Prostate gland (tissue), 2 donors: Measurements from ENCODE around the gene SLC25A26. TPM values are rescaled to one million over a fixed set of nuclear protein-coding genes. Genes with fewer than 3 reads are reported as not detected.

Experiments used
- DNase-seq: peaks from one replicate; pipeline ENCODE4 v3.0.0-alpha.2; 2019; ENCODE audit warnings: low spot score
- H3K27ac ChIP-seq, 2 donors: fragments of 200-600 bp; sonication (generic); 2 replicates each; pipeline ENCODE4 v1.5.1; 2017 to 2019
- H3K27me3 ChIP-seq: fragments of 200-600 bp; sonication (generic); replicated peaks from 2 replicates; pipeline ENCODE4 v1.5.1; 2019; ENCODE audit not compliant: insufficient read depth
- H3K36me3 ChIP-seq, 2 donors: fragments of 200-600 bp; sonication (generic); 1 replicate in 1 of 2; 2 replicates in 1 of 2; pipeline versions ENCODE4 v1.5.1 to v1.8.1; 2017 to 2019
- H3K4me1 ChIP-seq: fragments of 200-600 bp; sonication (generic); replicated peaks from 2 replicates; pipeline ENCODE4 v1.5.1; 2019
- H3K4me3 ChIP-seq, 2 donors: fragments of 200-600 bp; sonication (generic); 2 replicates each; pipeline ENCODE4 v1.5.1; 2017 to 2019
- H3K9me3 ChIP-seq: fragments of 200-600 bp; sonication (generic); 2 replicates; pipeline ENCODE4 v1.5.1; 2017
- POLR2A ChIP-seq: fragments of 450-650 bp; IDR thresholded peaks from one replicate; pipeline ENCODE4 v1.6.1; 2016; ENCODE audit warnings: antibody characterized with exemption, mild to moderate bottlenecking
- POLR2AphosphoS5 ChIP-seq: sonication (generic); formaldehyde crosslinking; IDR thresholded peaks from one replicate; pipeline ENCODE4 v1.6.1; 2017; ENCODE audit warnings: antibody characterized with exemption
- WGBS: methylation state at CpG from one replicate; pipeline ENCODE4 v1.1.5; 2018; 5-methylcytosine and 5-hydroxymethylcytosine counted together
- intact Hi-C: fragments of 100-400 bp; cut with DNase I; formaldehyde crosslinking; loops from one replicate; pipeline ENCODE4 v1.14.2; 2022
- total RNA-seq, 2 donors: library from RNA; depleted of rRNA; stranded (reverse); fragments of >200 nt; gene quantifications; one replicate each; pipeline ENCODE4 v1.1.0, GENCODE V29; 2016
- TF ChIP-seq, protein P1 (sequence below), 4 experiments: fragments of 200-600 bp in 2 of 4; fragments of 450-650 bp in 2 of 4; sonication (generic) in 2 of 4; IDR thresholded peaks; 1 replicate in 3 of 4; 2 replicates in 1 of 4; pipeline ENCODE4 v1.5.1; 2016 to 2019; ENCODE audit warnings: antibody characterized with exemption in 4 of 4, mild to moderate bottlenecking in 2 of 4, moderate library complexity in 2 of 4

The SLC25A26 gene
- total RNA-seq, 2 donors from 2014 or later: 24.4 to 32.3 TPM

DNA sequence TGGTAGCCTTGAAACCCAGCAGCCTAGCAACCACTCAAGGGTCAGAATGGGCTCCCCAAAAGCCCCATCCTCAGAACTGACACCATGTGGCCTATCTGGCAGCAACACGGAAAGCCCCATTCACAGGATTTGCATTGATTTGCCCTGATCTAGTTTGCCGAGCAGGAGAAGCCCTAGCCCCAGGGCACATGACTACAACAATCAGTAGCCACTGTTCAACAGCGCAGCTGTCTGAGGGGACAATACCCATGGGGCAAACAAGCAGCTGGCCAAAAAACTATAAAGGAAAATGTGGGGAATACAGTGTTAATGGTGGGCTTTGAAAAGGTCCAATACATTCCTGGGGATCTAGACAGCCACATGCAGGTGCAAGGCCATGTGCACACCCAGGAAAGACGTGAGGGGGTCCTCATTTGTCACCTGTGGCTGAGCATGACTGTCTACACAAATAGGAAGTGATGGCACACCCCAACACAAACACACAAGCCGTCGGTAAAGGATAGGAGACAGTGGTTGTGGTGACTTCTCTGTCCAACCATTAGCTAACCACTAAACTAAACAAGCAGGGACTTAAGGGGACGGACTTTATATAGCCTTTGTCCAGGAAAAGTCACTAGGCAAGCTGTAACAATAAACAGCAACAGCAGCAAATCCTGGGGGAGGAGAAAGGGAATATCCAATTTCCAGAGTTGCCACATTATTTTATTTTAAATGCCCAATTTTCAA is 166.3 kb downstream of the SLC25A26 start:
- Histone ChIP-seq H3K9me3 (no peaks in the 10 kb centered on the region), H3K36me3 (peaks cover 24 to 31% of the 10 kb centered on the region in 2 donors), H3K27me3 (no peaks in the 10 kb centered on the region), H3K4me1 (no peaks in the 10 kb centered on the region), H3K4me3 (no peak overlapping the region), H3K27ac (no peak overlapping the region)
- no peak for DNase-seq
- TF ChIP-seq, protein P1, sequence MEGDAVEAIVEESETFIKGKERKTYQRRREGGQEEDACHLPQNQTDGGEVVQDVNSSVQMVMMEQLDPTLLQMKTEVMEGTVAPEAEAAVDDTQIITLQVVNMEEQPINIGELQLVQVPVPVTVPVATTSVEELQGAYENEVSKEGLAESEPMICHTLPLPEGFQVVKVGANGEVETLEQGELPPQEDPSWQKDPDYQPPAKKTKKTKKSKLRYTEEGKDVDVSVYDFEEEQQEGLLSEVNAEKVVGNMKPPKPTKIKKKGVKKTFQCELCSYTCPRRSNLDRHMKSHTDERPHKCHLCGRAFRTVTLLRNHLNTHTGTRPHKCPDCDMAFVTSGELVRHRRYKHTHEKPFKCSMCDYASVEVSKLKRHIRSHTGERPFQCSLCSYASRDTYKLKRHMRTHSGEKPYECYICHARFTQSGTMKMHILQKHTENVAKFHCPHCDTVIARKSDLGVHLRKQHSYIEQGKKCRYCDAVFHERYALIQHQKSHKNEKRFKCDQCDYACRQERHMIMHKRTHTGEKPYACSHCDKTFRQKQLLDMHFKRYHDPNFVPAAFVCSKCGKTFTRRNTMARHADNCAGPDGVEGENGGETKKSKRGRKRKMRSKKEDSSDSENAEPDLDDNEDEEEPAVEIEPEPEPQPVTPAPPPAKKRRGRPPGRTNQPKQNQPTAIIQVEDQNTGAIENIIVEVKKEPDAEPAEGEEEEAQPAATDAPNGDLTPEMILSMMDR (IDR thresholded peaks at IDR 0.05): no peak
- TF ChIP-seq POLR2A: no peak
- TF ChIP-seq POLR2AphosphoS5: no peak
- 77% methylated on average over 7 of the region's 7 CpGs for WGBS
- intact Hi-C loops: no loop called here

DNA sequence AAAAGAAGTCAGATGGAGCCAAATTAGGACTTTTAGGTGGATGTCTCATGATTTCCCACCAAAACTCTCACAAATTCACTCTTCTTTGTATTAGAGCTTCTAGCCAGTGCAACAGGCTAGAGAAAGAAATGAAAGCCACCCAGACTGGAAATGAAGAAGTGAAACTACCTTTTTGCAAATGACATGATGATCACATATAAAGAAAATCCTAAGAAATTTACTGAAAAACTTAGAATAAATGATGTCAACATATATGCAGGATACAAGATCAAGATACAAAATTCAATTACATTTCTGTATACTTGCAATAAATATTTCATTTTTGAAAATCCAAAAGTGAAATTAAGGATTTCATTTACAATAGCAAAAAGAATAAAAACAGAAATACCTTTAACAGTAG is 169.2 kb downstream of the SLC25A26 start:
- no peak for DNase-seq
- H3K36me3 ChIP-seq: peaks cover 6 to 9% of the 10 kb centered on the region in 2 donors
- no peaks in the 10 kb centered on the region for H3K4me1 ChIP-seq
- H3K27me3 ChIP-seq: no peaks in the 10 kb centered on the region
- intact Hi-C loops: no loop called here
- H3K27ac ChIP-seq: no peak overlapping the region
- no peaks in the 10 kb centered on the region for H3K9me3 ChIP-seq
- H3K4me3 ChIP-seq: no peak overlapping the region
- no peak for TF ChIP-seq POLR2A

DNA sequence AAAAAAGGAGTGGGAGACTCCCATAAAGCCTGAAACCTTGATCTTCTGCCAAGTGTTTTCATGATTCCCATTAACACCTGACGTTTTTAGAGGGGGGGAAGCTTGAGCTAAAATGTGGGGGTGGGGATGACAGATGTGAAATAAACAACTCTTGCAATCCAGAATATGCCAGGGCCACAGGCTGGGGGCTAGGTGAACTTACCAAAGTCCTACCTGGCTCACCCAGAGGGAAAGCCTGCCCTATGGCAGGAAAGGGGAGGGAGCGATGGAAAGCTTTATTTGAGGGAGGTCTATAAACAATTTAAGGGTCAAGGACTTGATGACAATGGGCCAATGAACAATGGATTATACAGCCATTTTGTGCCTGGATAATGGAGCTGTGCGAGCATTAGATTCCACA is 171.7 kb downstream of the SLC25A26 start:
- Histone ChIP-seq H3K4me3 (no peak overlapping the region), H3K27me3 (no peaks in the 10 kb centered on the region), H3K9me3 (no peaks in the 10 kb centered on the region), H3K36me3 (peaks cover 8% of the 10 kb centered on the region in 2 donors), H3K4me1 (no peaks in the 10 kb centered on the region), H3K27ac (peak overlapping the region in 1 of 2 donors; percentile 60)
- TF ChIP-seq POLR2AphosphoS5 (no peak), POLR2A (no peak)
- TF ChIP-seq, protein P1 (IDR thresholded peaks at IDR 0.05): no peak
- WGBS: 81% methylated on average over 3 of the region's 3 CpGs
- DNase-seq: no peak
- intact Hi-C loops: no loop called here

DNA sequence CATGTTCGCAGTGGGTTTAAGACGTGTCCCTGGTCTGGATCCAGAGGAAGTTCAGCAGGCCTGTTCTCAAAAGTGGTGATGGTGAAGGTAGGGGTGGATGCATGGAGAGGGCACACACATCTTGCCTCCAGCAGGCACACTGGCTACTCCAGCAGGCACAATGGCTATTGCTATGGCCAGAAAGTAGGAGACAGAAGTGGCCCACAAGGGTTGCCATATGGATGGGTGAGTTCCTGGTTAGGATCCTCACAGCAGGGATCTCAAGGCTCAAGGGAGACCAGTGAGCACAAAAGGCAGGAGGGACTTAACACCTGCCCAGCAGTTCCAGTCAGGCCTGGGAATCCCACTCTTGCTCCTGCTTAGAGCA is 172.1 kb downstream of the SLC25A26 start:
- no peak for TF ChIP-seq POLR2AphosphoS5
- no peak for TF ChIP-seq POLR2A
- TF ChIP-seq, protein P1 (IDR thresholded peaks at IDR 0.05): no peak
- WGBS: 91% methylated on average over 2 of the region's 2 CpGs
- peak overlapping the region; percentile 1 to 60 for H3K27ac ChIP-seq
- H3K4me3 ChIP-seq: no peak overlapping the region
- intact Hi-C loops: no loop called here
- H3K9me3 ChIP-seq: no peaks in the 10 kb centered on the region
- peaks cover 8% of the 10 kb centered on the region in 2 donors for H3K36me3 ChIP-seq
- no peak for DNase-seq
- no peaks in the 10 kb centered on the region for H3K27me3 ChIP-seq
- H3K4me1 ChIP-seq: no peaks in the 10 kb centered on the region

DNA sequence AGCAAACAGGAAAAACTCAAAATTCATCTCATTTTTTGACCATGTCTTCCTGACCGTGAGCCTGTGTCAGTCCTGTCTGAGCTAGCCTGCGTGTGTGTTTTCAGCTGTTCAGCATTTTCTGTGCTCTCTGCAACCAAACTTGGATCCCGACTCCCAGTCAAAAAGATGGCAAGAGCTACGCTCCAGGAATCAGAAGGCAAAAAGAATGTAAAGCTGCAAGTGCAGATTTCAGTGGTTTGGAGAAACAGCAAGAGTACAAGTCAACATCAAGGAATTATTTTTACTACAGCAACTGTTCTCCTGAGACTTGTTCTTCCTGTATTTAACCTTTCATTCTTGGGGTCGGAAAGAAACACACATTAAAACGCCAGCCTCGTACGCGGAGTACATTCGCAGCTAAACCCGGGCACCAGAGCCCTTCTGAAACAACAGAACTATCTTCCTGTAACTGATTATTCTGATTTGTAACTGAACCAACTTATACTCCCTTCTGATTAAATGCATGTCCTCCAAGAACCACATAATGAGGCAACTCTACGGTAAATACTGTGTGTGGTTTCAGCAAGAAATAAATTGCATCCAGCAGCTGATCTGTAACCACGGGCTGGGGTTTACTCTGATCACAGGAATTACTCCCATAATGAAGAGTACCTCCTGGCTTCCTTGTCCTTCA is 172.7 kb downstream of the SLC25A26 start:
- no peak for DNase-seq
- intact Hi-C loops: no loop called here
- 40% methylated on average over 13 of the region's 13 CpGs for WGBS
- Histone ChIP-seq H3K4me3 (no peak overlapping the region), H3K27ac (peak overlapping the region; percentile 1 to 60), H3K4me1 (no peaks in the 10 kb centered on the region), H3K27me3 (no peaks in the 10 kb centered on the region), H3K36me3 (peaks cover 8% of the 10 kb centered on the region in 2 donors), H3K9me3 (no peaks in the 10 kb centered on the region)
- TF ChIP-seq, protein P1 (IDR thresholded peaks at IDR 0.05): no peak
- TF ChIP-seq POLR2A (no peak), POLR2AphosphoS5 (peak; percentile 71)
